IPS-20b (cell line): ENCODE data around the gene ZNF524.

Experiments
- H3K27ac ChIP-seq: one replicate; pipeline ENCODE4 v1.5.1; 2013; ENCODE audit warnings: low read length
- H3K27me3 ChIP-seq: 2 replicates; pipeline ENCODE4 v1.6.1; 2013; ENCODE audit warnings: mild to moderate bottlenecking, low read length, inconsistent platforms; ENCODE audit not compliant: insufficient read depth
- H3K36me3 ChIP-seq: 2 replicates; pipeline ENCODE4 v1.6.1; 2013; ENCODE audit warnings: low read depth, mild to moderate bottlenecking, inconsistent platforms, low read length, moderate library complexity; ENCODE audit not compliant: insufficient read depth
- H3K4me1 ChIP-seq: 2 replicates; pipeline ENCODE4 v1.6.1; 2013; ENCODE audit warnings: mild to moderate bottlenecking, control low read depth, inconsistent platforms, low read length, moderate library complexity; ENCODE audit not compliant: insufficient read depth
- H3K4me3 ChIP-seq: 2 replicates; pipeline ENCODE4 v1.5.1; 2013; ENCODE audit warnings: mild to moderate bottlenecking, low read length, inconsistent platforms
- H3K9ac ChIP-seq: 2 replicates; pipeline ENCODE4 v1.6.1; 2013; ENCODE audit warnings: low read depth, mild to moderate bottlenecking, inconsistent platforms, low read length, moderate library complexity
- H3K9me3 ChIP-seq: 2 replicates; pipeline ENCODE4 v1.6.1; 2013; ENCODE audit warnings: mild to moderate bottlenecking, low read depth, low read length, inconsistent platforms; ENCODE audit not compliant: insufficient read depth

ZNF524 gene

GRCh38 chr19:55596304-55596703 is 3.8 kb upstream of the ZNF524 start:
- H3K27me3 ChIP-seq: no peaks in the 10 kb centered on the region
- H3K4me1 ChIP-seq: peaks cover 12% of the 10 kb centered on the region; the same call in 1 of the 2 replicates
- no peaks in the 10 kb centered on the region for H3K9me3 ChIP-seq
- H3K4me3 ChIP-seq: no peak overlapping the region
- H3K9ac ChIP-seq: no peak overlapping the region
- no peak overlapping the region for H3K27ac ChIP-seq
- H3K36me3 ChIP-seq: peaks cover 25% of the 10 kb centered on the region

GRCh38 chr19:55597501-55597921 is 2.6 kb upstream of the ZNF524 start:
- Histone ChIP-seq H3K27me3 (no peaks in the 10 kb centered on the region), H3K4me3 (no peak overlapping the region), H3K4me1 (peaks cover 12% of the 10 kb centered on the region; the same call in 1 of the 2 replicates), H3K36me3 (peaks cover 25% of the 10 kb centered on the region), H3K9ac (no peak overlapping the region), H3K9me3 (no peaks in the 10 kb centered on the region), H3K27ac (no peak overlapping the region)

GRCh38 chr19:55598034-55598433 is 2.1 kb upstream of the ZNF524 start:
- Histone ChIP-seq H3K4me3 (peak overlapping the region; percentile 66), H3K9ac (no peak overlapping the region), H3K4me1 (peaks cover 12% of the 10 kb centered on the region; the same call in 1 of the 2 replicates), H3K27ac (no peak overlapping the region), H3K9me3 (no peaks in the 10 kb centered on the region), H3K27me3 (no peaks in the 10 kb centered on the region), H3K36me3 (peaks cover 25% of the 10 kb centered on the region)

- Histone ChIP-seq H3K27me3 (no peaks in the 10 kb centered on the region), H3K9me3 (no peaks in the 10 kb centered on the region), H3K9ac (peak overlapping the region; percentile 88), H3K4me3 (peak overlapping the region; percentile 76), H3K27ac (peak overlapping the region; percentile 60), H3K4me1 (peaks cover 12% of the 10 kb centered on the region; the same call in 1 of the 2 replicates), H3K36me3 (peaks cover 25% of the 10 kb centered on the region)
These were observed 1.2 kb upstream of the ZNF524 start for GRCh38 chr19:55598719-55599467.

- Histone ChIP-seq H3K27ac (peak within 1 kb of the TSS; percentile 60), H3K27me3 (no peaks in the 10 kb centered on the region), H3K9me3 (no peaks in the 10 kb centered on the region), H3K4me3 (peak within 1 kb of the TSS; percentile 76), H3K4me1 (peaks cover 12% of the 10 kb centered on the region; the same call in 1 of the 2 replicates), H3K9ac (peak within 1 kb of the TSS; percentile 88), H3K36me3 (peaks cover 25% of the 10 kb centered on the region)
These were observed 633 bp upstream of the ZNF524 start, which contains the start of gene FIZ1 for GRCh38 chr19:55599468-55599841. Gene FIZ1, minus strand, starts transcription at chr19:55599517. Its CDS starts 1,652 bp downstream, at chr19:55597865.

DNA sequence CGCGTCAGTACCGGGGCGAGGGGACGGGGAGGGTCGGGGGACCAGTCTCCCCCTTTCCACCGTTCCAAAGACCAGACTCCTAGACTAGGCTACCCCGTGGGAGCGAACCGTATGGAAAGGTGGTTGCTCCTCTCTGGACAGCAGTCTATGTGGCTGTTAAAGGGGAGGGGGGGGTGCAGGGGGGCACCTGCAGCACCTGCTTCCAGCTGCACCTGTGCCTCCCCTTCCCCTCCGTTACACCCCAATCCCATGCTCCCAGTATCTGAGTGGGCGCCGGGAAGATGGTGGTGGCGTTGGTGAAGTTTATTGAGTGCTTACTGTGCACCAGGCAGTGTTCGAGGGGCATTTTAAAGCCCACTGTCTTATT is 557 bp downstream of the ZNF524 start:
- Histone ChIP-seq H3K27me3 (no peaks in the 10 kb centered on the region), H3K9ac (peak overlapping the region; percentile 78; the same call in 1 of the 2 replicates), H3K27ac (peak overlapping the region; percentile 50), H3K36me3 (peaks cover 14% of the 10 kb centered on the region), H3K9me3 (no peaks in the 10 kb centered on the region), H3K4me1 (peaks cover 12% of the 10 kb centered on the region; the same call in 1 of the 2 replicates), H3K4me3 (peak overlapping the region; percentile 71)

DNA sequence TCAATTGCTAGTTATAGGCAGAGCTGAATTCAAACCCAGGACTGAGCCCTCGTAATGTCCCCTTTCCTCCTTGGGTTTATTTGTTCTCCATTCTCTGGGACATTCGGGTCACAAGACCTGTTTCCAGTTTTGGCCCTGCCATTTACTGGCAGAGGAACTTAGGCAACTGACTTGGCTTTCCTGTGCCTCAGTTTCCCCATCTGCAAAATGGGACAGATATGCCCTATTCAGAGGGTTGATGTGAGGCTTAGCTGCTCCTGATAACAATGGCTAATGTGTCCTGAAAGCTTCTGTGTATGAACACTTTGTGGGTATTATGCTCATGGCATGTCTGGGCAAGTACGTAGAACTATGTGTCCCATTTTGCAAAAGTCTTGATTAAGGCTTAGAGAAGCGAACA is 996 bp downstream of the ZNF524 start:
- H3K9me3 ChIP-seq: no peaks in the 10 kb centered on the region
- peak overlapping the region; percentile 78; the same call in 1 of the 2 replicates for H3K9ac ChIP-seq
- H3K27me3 ChIP-seq: no peaks in the 10 kb centered on the region
- peaks cover 12% of the 10 kb centered on the region; the same call in 1 of the 2 replicates for H3K4me1 ChIP-seq
- peaks cover 10% of the 10 kb centered on the region for H3K36me3 ChIP-seq
- peak overlapping the region; percentile 71 for H3K4me3 ChIP-seq
- no peak overlapping the region for H3K27ac ChIP-seq

DNA sequence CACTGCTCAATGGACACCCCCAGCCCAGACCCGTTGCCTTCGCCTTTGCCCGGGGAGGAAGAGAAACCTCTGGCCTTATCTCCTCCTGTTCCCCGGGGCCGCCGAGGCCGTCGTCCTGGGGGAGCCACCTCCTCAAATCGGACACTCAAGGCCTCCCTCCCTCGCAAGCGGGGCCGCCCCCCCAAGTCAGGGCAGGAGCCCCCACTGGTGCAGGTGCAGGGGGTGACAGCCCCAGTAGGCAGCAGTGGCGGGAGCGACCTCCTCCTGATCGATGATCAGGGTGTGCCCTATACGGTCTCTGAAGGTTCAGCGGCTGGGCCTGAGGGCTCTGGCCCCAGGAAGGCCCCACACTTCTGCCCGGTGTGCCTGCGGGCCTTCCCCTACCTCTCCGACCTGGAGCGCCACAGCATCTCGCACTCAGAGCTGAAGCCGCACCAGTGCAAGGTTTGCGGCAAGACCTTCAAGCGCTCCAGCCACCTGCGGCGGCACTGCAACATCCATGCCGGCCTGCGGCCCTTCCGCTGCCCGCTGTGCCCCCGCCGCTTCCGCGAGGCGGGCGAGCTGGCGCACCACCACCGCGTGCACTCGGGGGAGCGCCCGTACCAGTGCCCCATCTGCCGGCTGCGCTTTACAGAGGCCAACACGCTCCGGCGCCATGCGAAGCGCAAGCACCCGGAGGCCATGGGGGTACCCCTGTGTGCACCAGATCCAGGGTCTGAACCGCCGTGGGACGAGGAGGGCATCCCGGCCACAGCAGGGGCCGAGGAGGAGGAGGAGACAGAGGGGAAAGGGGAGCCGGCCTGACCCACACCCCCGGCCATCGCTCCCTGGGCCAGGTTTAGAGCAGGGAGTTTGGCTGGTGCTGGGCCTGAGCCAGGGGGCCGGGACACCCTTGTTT is 2.3 kb downstream of the ZNF524 start:
- Histone ChIP-seq H3K27me3 (no peaks in the 10 kb centered on the region), H3K36me3 (peaks cover 4% of the 10 kb centered on the region; the same call in 1 of the 2 replicates), H3K4me1 (peaks cover 17% of the 10 kb centered on the region; the same call in 1 of the 2 replicates), H3K9ac (no peak overlapping the region), H3K4me3 (no peak overlapping the region), H3K27ac (no peak overlapping the region), H3K9me3 (no peaks in the 10 kb centered on the region)

- H3K36me3 ChIP-seq: peaks cover 9% of the 10 kb centered on the region; the same call in 1 of the 2 replicates
- H3K27me3 ChIP-seq: no peaks in the 10 kb centered on the region
- H3K9me3 ChIP-seq: no peaks in the 10 kb centered on the region
- H3K9ac ChIP-seq: peak overlapping the region; percentile 25; the same call in 1 of the 2 replicates
- no peak overlapping the region for H3K27ac ChIP-seq
- H3K4me1 ChIP-seq: peaks cover 16% of the 10 kb centered on the region; the same call in 1 of the 2 replicates
- no peak overlapping the region for H3K4me3 ChIP-seq
These were observed 3.0 kb downstream of the ZNF524 start for GRCh38 chr19:55603115-55603514.

DNA sequence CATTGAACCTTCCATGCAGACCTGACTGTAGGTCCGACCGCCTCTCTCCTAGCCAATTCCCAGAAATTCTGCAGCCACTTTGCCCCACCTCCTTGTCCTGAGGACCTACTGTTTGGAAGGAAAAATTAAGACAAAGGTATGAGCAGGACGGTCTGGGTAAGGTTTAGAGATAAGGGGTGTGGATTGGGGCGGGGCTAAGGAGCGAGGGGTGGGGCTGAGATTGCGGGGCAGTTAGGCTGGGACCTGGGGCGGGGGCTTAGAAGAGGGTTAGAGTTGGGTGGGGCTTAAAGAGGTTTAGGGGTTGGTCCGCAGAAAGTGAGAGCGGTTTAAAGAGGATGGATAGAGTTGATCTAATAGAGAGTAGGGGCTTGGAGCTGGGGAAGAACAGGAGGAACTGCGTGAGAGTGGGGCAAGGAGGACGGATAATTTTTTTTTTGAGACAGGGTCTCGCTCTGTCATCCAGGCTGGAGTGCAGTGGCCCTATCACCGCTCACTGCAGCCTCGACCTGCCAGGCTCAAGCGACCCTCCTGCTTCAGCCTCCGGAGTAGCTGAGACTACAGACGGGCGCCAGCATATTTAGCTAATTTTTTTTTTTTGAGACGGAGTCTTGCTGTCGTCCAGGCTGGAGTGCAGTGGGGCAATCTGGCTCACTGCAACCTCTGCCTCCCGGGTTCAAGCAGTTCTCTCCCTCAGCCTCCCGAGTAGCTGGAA is 3.6 kb downstream of the ZNF524 start:
- Histone ChIP-seq H3K4me1 (peaks cover 10% of the 10 kb centered on the region; the same call in 1 of the 2 replicates), H3K9ac (peak overlapping the region; percentile 25; the same call in 1 of the 2 replicates), H3K27me3 (no peaks in the 10 kb centered on the region), H3K36me3 (peaks cover 9% of the 10 kb centered on the region; the same call in 1 of the 2 replicates), H3K4me3 (no peak overlapping the region; the same call in 1 of the 2 replicates), H3K27ac (no peak overlapping the region), H3K9me3 (no peaks in the 10 kb centered on the region)

GRCh38 chr19:55605207-55605636 is 5.1 kb downstream of the ZNF524 start:
- peaks cover 10% of the 10 kb centered on the region; the same call in 1 of the 2 replicates for H3K4me1 ChIP-seq
- no peaks in the 10 kb centered on the region for H3K9me3 ChIP-seq
- no peaks in the 10 kb centered on the region for H3K27me3 ChIP-seq
- H3K27ac ChIP-seq: no peak overlapping the region
- peak overlapping the region; percentile 78; the same call in 1 of the 2 replicates for H3K9ac ChIP-seq
- peak overlapping the region; percentile 97; the same call in 1 of the 2 replicates for H3K4me3 ChIP-seq
- peaks cover 20% of the 10 kb centered on the region; the same call in 1 of the 2 replicates for H3K36me3 ChIP-seq
